Muscle layer of duodenum (tissue), 2 donors: ENCODE measurements around the gene RNH1.

Experiments used
- H3K27ac ChIP-seq: one replicate; pipeline ENCODE4 v1.7.0; 2013; ENCODE audit warnings: mild to moderate bottlenecking, low read length
- H3K27me3 ChIP-seq: one replicate; pipeline ENCODE4 v1.7.0; 2013; ENCODE audit warnings: low read depth, mild to moderate bottlenecking, control low read depth, low read length
- H3K36me3 ChIP-seq, 2 donors: one replicate each; pipeline ENCODE4 v1.7.0; 2013; ENCODE audit warnings: low read length in 2 of 2, control low read depth in 1 of 2, mild to moderate bottlenecking in 1 of 2; ENCODE audit not compliant: insufficient read depth in 2 of 2, control insufficient read depth in 1 of 2
- H3K4me1 ChIP-seq, 2 donors: one replicate each; pipeline ENCODE4 v1.7.0; 2013; ENCODE audit warnings: low read length in 2 of 2, mild to moderate bottlenecking in 2 of 2, control low read depth in 1 of 2, moderate library complexity in 1 of 2; ENCODE audit not compliant: insufficient read depth in 2 of 2, control insufficient read depth in 1 of 2
- H3K4me3 ChIP-seq, 2 donors: one replicate each; pipeline ENCODE4 v1.7.0; 2013; ENCODE audit warnings: low read length in 2 of 2, low read depth in 1 of 2, mild to moderate bottlenecking in 1 of 2
- H3K9me3 ChIP-seq, 2 donors: one replicate each; pipeline ENCODE4 v1.7.0; 2013; ENCODE audit warnings: low read length in 2 of 2, control low read depth in 1 of 2, mild to moderate bottlenecking in 1 of 2; ENCODE audit not compliant: control insufficient read depth in 1 of 2
- donor health status: healthy.

RNH1 gene

DNA sequence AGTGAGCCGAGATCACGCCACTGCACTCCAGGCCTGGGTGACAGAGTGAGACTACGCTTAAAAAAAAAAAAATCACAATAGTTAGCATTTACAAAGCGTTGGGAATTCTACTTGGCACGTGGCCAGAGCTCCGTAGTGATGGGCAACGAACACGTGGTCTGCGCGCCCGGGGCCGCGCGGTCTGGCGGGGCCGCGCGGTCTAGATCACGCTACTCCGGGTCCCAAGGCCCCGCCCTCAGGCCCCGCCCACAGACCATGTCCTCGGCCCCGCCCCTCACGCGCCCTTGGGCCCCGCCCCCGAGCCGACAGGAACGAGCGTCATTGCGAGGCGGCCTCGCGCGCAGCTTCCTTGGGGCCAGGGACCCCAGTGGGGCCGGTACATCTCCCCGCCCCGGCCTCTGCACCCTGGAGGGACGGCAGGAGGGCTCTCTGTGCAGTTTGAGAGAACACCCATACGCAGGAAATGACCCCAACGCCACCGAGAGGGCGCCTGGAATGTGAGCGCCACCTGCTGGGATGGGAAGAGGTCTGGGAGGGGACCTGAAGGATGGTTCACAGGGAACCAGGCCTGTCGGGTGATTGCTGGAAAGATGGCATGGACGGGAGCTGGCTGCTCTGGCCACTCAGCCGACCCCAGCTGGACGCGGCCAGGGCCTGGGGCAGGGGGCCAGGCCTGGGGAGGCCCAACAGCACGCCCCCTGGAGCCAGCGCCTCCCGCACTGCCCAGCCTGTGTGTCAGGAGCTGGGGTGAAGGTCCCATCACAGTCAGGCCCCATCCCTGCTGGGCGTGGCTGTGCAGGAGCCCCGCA lies 58.9 kb downstream of the RNH1 start:
- H3K27ac ChIP-seq: peak overlapping the region; percentile 84

DNA sequence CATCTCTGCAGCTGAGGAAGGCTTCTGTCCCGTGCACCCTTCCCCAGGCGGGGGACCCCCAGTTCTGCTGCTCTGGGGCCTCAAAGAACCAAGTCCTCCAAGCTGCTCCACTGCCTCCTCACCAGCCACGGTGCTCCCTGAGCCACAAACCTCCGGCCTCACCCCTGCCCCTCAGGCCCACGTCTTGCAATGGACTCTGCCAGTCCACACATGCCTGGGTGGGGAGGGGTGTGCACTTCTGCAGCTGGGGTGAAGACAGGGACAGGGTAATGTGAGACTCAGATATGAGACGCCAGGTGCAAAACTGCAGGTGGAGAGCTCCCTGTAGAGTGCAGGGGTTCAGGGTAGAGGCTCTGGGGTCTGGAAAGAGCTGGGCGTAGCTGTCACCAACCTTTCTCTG lies 60.2 kb downstream of the RNH1 start:
- Histone ChIP-seq H3K36me3 (no peaks in the 10 kb centered on the region), H3K9me3 (no peaks in the 10 kb centered on the region), H3K27me3 (no peaks in the 10 kb centered on the region), H3K4me3 (no peak overlapping the region), H3K27ac (peak overlapping the region; percentile 51), H3K4me1 (peaks cover 11 to 30% of the 10 kb centered on the region in 2 donors)

More for the DNA sequence above, 58.9 kb downstream of the RNH1 start:
- Histone ChIP-seq H3K9me3 (no peaks in the 10 kb centered on the region), H3K4me1 (peaks cover 11 to 35% of the 10 kb centered on the region in 2 donors), H3K36me3 (peaks cover 0 to 2% of the 10 kb centered on the region in 2 donors), H3K4me3 (peak overlapping the region; percentile 72 to 74), H3K27me3 (no peaks in the 10 kb centered on the region)

DNA sequence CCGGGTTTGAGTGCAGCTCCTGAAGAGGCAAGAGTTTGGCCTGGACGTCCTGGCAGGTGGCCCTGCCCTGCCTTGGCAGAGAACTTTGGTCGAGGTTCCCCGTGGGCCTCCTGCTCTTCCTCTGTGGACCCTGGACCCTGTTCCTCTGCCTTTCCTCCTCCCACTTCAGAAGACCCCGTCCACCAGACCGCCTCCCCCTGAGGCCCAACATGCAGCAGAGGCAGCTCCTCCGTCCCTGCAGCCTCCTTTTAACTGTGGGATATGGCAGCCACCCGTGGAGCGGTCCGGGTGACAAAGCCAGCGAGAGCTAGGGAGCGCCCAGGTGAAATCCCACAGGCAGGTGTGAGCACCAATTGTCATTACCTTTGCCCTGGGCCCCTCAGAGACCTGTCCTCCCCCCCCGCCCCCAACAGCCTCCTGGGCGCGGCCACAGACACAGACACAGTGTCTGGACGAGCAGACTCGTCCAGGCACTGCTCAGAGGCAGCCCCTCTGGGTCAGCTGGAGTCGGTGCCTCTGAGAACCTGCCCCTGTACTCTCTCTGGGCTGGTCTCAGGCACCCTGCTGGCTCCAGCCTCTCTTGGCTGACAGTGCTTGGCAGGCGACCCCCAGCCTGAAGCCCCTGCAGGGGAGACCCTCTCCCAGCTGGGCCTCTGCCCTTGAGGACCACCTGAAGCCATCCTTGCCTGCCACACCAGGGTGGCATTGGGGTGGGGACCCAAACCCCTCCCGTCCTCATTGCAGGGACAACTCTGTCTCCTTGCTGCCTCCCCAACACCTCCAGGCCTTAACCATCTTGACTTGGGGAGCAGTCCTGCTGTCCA lies 61.1 kb downstream of the RNH1 start:
- peaks cover 5 to 21% of the 10 kb centered on the region in 2 donors for H3K4me1 ChIP-seq
- H3K27me3 ChIP-seq: no peaks in the 10 kb centered on the region
- H3K9me3 ChIP-seq: no peaks in the 10 kb centered on the region
- peak overlapping the region; percentile 51 for H3K27ac ChIP-seq
- no peaks in the 10 kb centered on the region for H3K36me3 ChIP-seq
- H3K4me3 ChIP-seq: no peak overlapping the region
